ENCODE measurements around the gene CASZ1.

CASZ1 gene

DNA sequence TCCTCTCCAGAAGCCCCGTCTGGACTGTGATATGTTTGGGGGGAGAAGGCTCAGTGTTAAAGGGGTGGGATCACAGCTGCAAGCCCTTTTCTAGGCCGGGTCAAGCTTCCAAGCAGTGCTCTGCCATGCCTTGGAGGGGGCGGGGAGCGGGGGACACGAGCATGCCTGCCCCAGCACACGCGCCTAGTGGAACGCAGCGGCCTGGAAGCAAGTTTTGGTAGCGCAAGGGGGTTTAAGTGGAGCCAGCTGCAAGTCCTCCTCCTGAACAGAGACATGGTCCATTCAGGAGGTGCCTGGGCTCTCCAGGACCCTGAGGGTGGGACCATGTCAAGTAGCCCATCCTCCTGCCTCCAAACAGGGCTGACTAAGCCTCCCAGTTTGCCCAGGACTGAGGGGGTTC is 112.2 kb downstream of the CASZ1 start:
- DNase-seq, result no peak

DNA sequence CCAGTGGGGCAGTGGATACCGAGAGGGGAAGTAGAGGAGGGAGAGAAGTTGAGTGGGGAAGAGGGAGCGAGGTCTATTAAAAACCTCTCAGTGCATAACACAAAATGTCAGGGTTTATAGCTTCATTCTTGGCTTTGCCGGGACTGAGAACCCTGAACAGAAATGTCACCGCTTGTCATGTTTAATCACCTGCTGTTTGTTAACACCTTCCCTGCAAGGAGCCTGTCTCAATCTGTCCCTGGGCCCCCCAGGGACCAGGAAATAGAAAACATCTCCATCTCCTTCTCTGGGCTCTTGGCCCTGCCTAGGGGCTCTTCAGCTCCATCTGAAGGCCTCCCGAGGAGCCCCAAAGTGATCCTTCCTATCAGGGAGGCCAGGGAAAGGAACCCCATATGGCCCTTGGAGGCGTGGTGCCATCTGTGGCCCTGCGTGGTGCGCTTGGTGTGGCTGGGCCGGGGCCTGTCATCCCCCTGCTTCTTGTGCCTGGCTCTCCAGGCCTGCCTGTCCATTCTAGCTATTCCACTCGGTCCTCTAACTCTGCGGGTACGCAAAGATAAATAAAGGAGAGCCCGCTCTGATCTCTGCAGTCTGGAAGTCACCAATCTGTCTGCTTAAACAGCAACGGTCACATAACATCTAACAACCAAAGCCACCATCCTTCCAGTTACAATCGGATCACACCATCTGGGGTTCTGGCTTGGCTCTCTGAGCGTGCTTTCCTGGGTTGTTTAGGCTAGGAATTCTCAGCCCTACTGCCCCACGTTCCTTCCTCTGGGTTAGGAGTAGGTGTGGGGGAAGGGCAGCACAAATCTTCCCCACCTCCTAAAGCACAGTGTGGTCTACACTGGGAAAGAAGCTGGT is 113.8 kb downstream of the CASZ1 start:
- DNase-seq, result peak; percentile 72 to 92

GRCh38 chr1:10682108-10682445 is 114.4 kb downstream of the CASZ1 start:
- DNase-seq, result no peak

DNA sequence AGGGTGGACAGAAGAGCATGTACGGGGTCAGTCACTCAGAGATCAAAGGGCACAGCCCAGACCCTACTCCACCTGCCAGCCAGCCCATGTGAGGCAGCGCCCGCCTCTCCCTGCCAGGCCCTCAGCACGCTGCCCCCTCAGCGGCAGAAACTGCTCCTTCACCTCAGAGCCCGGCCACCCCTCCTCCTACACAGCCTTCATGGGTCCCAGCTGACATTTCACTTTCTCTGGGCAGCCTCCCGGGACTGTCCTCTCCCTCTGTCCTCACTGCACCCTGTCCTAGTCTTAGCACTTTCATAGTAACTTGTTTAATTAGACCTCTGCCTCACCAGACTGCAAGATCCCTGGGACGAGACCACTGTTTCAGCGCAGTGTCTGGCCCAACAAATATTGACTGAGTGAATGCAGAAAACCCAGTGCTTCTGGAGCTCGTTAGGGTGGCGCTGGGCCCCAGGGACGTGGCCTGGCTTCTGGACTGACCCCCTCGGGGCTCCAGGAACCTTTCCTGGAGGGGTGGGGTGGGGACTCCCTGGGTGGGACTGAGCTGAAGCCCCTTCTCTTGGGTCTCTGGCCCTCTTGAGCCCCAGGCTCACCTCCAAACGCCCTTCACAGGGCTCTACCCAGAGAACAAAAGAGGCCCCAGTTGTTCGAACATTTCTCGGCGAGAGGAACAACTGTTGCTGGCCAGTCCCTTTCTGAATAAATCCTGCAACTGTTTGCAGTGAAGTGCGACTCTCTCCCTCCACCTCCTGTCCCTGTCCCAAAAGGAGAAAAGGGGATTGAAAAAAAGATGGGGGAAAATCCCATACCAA is 114.9 kb downstream of the CASZ1 start:
- no peak for DNase-seq

GRCh38 chr1:10680487-10680886 is 116.0 kb downstream of the CASZ1 start:
- no peak for DNase-seq

DNA sequence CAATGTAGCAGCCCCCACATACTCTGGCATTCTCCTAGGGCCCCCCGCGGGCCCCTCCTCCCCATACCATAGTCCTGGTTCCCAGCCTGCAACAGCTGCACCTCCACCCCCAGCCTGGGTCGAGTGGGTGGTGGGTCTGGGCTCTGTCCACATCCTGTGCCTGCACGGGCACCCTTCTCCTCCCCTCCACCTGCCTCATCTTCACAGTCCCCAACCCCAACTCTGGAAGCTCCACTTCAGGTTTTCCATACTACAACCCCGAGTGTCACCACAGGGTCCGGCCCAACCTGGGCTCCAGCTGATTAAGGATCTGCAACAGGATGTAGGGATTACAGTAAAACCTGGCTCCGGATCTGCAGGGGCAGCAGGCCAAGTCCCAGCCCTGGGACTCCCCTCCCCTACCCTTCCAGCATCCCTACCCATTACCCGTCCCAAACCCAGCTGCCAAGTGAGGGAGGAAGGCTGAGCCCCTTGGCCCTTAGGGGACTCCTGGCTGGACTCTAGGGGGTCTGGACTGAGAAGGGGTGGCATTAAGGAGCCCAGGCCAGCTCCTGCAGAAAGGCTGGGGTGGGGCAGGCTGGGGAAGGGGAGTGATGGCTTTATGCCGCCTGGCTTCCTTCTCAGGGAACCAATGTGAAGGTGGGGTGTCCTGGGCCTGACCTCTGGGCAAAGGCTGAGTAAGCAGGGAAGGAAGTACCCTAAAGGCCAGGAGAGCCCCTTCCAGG is 116.8 kb downstream of the CASZ1 start:
- DNase-seq, result peak; percentile 95 to 96

DNA sequence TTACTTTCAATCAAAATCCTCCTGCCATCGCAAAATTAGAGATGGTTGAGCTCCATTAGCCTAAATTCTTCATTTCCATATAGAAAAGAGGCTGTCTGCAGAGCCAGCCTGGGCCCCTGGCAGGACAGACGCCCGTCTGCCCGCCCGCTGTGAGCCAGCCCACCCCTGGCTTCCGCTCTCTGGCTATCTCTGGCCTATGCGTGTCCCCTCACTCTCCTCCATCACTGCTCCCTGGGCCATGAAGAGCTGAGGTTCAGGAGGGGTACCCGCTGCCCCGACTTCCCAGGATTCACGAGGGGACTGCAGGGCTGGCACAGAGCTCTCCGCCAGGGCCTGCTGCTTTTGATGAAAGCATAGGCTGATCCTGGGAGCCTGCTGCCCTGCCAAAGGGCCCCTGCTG is 117.6 kb downstream of the CASZ1 start:
- DNase-seq, result peak in 1 of 2 experiments; percentile 70

DNA sequence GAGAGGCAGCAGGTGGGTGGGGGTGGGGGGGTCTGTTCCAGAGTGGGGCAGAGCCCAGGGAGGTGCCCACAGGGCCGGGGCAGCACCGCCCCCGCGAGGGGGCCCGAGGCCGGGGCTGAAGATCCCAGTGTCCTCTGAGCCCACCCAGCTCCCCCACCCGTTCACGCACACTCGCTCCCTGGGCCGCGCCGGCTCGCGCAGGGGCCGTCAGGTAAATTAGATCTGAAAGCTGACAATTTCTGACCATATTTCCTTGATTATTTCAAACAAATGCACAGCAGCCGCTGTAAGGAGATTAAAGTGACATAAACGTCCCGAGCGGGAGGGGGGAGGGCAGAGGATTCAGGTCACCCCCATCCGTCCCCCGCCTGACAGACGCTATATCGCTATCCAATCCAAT is 118.0 kb downstream of the CASZ1 start:
- peak in 1 of 2 experiments; percentile 72 for DNase-seq

DNA sequence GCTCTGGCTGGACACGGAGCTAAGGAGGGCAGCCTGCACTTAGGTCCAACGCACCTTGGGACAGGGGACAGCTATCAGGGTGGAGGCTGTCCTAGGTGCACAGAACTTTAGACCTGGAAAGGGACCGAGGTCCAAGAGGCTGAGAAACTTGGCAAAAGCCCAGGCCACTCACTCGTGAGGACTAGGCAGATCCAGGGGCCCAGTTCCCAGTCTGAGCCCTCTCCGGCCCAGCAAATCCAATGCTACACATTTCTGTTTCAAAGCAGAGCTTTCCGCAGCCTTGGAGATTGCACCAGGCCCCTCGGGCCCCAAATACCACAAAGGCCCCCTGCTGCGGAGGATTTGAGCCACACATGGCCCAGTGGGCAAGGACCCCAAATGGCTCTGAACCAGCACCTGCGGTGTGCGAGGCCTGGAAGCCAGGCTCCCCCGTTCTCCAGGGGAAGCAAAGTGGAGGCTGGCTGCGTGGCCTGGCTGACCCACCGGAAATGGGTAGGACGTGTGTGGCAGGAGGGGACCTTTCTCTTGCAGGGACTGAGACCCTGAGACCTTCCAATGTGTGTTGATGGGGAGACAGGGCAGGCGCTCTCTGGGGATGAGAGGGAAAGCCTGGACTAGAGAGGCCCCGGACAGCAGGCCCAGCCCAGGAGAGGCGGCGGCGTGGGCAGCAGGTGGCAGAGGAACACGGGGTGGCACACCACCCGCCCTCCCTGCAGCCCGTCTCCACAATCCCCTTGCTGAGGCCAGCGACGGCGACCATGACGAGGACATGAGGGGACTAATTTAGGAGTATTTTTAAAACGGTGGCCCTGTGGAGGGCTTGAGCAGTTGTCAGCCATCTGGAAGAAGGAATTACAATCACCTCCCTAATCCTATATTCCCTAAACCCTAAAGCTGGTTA is 118.7 kb downstream of the CASZ1 start:
- DNase-seq, result peak; percentile 92 to 96

DNA sequence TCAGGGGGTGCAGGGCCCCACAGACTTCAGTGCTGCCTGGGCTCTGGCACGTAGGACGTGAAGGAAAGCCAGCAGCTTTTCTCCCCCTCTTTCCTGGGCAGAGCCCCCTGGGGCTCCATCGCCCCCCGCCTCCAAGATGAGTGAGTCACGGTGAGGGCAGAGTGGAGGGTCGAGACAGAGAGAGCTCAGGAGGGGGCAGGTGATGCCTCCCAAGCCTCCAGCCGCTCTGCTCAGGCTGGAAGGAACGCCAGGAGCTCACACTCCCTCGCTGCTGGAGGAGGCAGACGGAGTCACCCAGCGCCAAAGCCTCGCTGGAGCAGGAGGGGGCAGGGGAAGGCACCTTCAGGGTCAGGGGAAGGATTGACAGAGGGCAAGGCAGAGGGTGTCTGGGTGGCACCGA is 119.5 kb downstream of the CASZ1 start:
- peak in 1 of 2 experiments; percentile 35 for DNase-seq

- DNase-seq, result no peak
Measured at GRCh38 chr1:10675813-10676212, 120.6 kb downstream of the CASZ1 start.

GRCh38 chr1:10674700-10675609 is 121.5 kb downstream of the CASZ1 start:
- DNase-seq, result no peak

- no peak for DNase-seq
Measured at GRCh38 chr1:10674222-10674621, 122.2 kb downstream of the CASZ1 start.

DNA sequence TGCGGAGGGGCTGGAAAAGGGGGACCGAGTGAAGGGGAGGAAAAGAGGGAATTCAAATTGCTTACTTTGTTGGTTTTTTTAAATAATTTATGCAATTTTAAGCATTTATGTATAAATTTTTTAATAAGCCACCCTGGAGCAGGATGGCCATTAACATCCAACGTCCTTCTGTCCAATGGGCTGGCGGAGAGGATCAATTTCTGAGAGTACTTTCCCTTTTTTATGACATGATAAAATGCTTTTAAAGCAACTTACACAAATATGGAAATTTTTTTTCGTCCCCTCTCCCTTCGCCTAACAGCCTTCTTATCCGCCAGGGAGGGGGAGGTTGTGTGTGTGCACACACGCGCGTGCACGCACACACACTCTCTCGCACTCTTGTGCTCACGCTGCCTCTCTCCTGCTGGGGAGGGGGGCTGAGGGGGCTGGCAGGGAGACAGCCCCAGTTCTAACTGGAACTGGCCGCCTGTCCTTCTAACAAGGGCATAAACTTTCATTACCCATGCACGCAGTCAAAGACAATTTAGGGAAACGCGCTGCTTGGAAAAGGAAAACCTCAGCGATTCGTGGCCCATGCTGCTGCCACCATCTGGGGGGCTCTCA is 123.2 kb downstream of the CASZ1 start:
- no peak for DNase-seq

DNA sequence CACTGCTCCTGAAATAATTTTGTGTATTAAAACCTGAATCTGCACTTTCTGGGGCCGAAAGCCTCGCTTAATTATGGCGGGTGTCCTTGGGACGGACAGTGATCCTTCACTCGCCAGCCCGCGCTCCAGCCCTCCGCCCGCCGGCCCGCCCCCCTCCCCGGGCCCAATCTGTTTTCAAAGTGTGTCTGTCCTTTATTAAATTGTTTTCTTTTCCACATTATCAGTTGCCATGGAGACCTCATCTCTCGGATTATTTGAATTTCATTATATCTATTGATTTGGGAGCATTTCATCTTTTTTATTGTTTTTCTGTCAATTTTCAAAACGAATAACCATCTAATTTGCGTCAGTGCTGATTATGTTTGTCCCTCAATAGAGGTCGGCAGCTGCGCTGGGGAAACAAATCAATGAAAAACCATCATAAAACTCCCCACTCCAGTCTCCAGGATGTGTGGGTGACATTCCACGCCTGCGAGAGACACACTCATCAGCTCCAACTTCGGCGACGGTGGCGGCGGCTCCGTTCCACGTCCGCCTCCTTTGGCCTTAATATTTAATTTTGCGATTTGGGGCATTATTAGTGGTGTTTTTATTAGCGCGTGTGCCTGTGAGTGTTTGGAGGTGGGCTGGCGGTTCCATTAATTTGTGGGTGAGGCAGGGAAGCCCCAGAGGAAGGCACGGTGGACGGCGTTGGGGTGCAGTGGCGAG is 123.9 kb downstream of the CASZ1 start:
- no peak for DNase-seq

GRCh38 chr1:10671622-10672342 is 124.7 kb downstream of the CASZ1 start:
- no peak for DNase-seq

GRCh38 chr1:10671090-10671489 is 125.4 kb downstream of the CASZ1 start:
- no peak for DNase-seq

DNA sequence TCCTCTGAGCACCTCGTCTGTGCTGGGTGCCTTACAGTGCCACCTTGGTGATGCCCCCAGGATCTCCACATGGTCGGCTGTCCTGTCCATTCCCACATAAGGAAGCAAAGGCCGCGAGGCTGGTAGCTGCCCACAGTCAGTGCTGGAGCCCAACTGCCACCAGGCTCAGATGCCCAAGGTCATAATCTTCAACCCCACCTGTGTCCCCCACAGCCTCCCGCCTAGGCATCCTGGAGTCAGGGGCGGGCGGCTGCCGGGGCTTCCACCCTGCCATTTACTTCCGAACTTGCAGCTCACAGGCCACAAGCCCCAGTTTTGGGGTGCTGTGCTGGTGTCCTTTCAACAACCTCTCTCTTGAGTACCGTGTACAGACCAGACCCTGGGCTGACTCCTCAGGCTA is 126.3 kb downstream of the CASZ1 start:
- DNase-seq, result no peak

GRCh38 chr1:10669570-10669969 is 126.9 kb downstream of the CASZ1 start:
- DNase-seq, result no peak

Data from NCI-H524 (cell line).